OCI-LY1 (cell line): ENCODE measurements around the gene USP13.

Experiments used
- EZH2 ChIP-seq: fragments of 200-600 bp; sonication (generic), shearing (Covaris generic); IDR thresholded peaks from 2 replicates; pipeline ENCODE4 v1.8.0; 2017; ENCODE audit warnings: borderline replicate concordance, mixed run types, mild to moderate bottlenecking, antibody characterized with exemption, low read length, moderate library complexity, mixed read lengths
- TF ChIP-seq, protein P1 (sequence below): fragments of 200-600 bp; sonication (generic), shearing (Covaris generic); IDR thresholded peaks from 2 replicates; pipeline ENCODE4 v1.5.1; 2017; ENCODE audit warnings: mild to moderate bottlenecking, antibody characterized with exemption, low read length, moderate library complexity, mixed read lengths

- TF ChIP-seq, protein P1, sequence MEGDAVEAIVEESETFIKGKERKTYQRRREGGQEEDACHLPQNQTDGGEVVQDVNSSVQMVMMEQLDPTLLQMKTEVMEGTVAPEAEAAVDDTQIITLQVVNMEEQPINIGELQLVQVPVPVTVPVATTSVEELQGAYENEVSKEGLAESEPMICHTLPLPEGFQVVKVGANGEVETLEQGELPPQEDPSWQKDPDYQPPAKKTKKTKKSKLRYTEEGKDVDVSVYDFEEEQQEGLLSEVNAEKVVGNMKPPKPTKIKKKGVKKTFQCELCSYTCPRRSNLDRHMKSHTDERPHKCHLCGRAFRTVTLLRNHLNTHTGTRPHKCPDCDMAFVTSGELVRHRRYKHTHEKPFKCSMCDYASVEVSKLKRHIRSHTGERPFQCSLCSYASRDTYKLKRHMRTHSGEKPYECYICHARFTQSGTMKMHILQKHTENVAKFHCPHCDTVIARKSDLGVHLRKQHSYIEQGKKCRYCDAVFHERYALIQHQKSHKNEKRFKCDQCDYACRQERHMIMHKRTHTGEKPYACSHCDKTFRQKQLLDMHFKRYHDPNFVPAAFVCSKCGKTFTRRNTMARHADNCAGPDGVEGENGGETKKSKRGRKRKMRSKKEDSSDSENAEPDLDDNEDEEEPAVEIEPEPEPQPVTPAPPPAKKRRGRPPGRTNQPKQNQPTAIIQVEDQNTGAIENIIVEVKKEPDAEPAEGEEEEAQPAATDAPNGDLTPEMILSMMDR: no peak
- no peak for TF ChIP-seq EZH2
Observed at GRCh38 chr3:179788996-179789395, 136.2 kb downstream of the USP13 start.
